HepG2 (cell line): ENCODE results near the gene SPTBN5.

Source experiments
- ATF3 ChIP-seq: sonication (generic); formaldehyde crosslinking; IDR thresholded peaks from 2 replicates; pipeline ENCODE4 v1.4.0; 2020; ENCODE audit warnings: missing genetic modification reagents
- BRD4 ChIP-seq: sonication (generic); formaldehyde crosslinking; IDR thresholded peaks from 2 replicates; pipeline ENCODE4 v1.4.0; 2020; ENCODE audit warnings: missing genetic modification reagents
- CTCF ChIP-seq: sonication (generic); formaldehyde crosslinking; IDR thresholded peaks from 2 replicates; pipeline ENCODE4 v1.5.0; 2020; ENCODE audit warnings: mild to moderate bottlenecking, missing genetic modification reagents, moderate library complexity
- ELF4 ChIP-seq: sonication (generic); formaldehyde crosslinking; IDR thresholded peaks from 2 replicates; pipeline ENCODE4 v1.5.0; 2020; ENCODE audit warnings: missing genetic modification reagents, mild to moderate bottlenecking, moderate library complexity, borderline replicate concordance
- KAT7 ChIP-seq: IDR thresholded peaks from 2 replicates; pipeline ENCODE4 v1.6.1; 2018; ENCODE audit warnings: borderline replicate concordance, missing compliant biosample characterization
- KDM6A ChIP-seq: IDR thresholded peaks from 2 replicates; pipeline ENCODE4 v1.6.1; 2016; ENCODE audit warnings: low read depth
- YY1 ChIP-seq: IDR thresholded peaks from 2 replicates; pipeline ENCODE4 v1.6.1; 2011; ENCODE audit warnings: low read length, low read depth, moderate library complexity, mild to moderate bottlenecking; ENCODE audit not compliant: insufficient read depth, insufficient replicate concordance
- ZNF24 ChIP-seq: fragments of 450-650 bp; IDR thresholded peaks from 2 replicates; pipeline ENCODE4 v1.6.1; 2017; ENCODE audit warnings: antibody characterized with exemption, mild to moderate bottlenecking
- ZNF605 ChIP-seq: sonication (generic); formaldehyde crosslinking; IDR thresholded peaks from 2 replicates; pipeline ENCODE4 v1.8.0; 2022; ENCODE audit warnings: mild to moderate bottlenecking, missing genetic modification reagents
- ZNF747 ChIP-seq: sonication (generic); formaldehyde crosslinking; IDR thresholded peaks from 2 replicates; pipeline ENCODE4 v1.8.1; 2023; ENCODE audit warnings: missing genetic modification reagents, mild to moderate bottlenecking, borderline replicate concordance
- ZSCAN30 ChIP-seq: sonication (generic); formaldehyde crosslinking; IDR thresholded peaks from 2 replicates; pipeline ENCODE4 v1.5.0; 2020; ENCODE audit warnings: mild to moderate bottlenecking, missing genetic modification reagents

- TF ChIP-seq ZNF747 (CRISPR knock-in tag) (no peak), ZNF24 (no peak), KDM6A (CRISPR knock-in tag) (no peak), YY1 (no peak), KAT7 (CRISPR knock-in tag) (no peak), ATF3 (no peak), BRD4 (no peak), ELF4 (no peak), ZNF605 (CRISPR knock-in tag) (no peak), CTCF (CRISPR knock-in tag) (no peak), ZSCAN30 (no peak)
These were observed 63.8 kb downstream of the SPTBN5 start for GRCh38 chr15:41829959-41830646.
